ENCODE measurements around the gene KDM6A.
"Not testable (repeated sequence)": the region's sequence is repeated elsewhere in the genome, so short reads cannot be mapped to it uniquely, and the experiment has no call there.

Gene KDM6A

GRCh38 chrX:45035071-45035470 lies 162.1 kb downstream of the KDM6A start:
- DNase-seq (ENCODE audit: extremely low read depth, low read depth), result no peak
- TF ChIP-seq CTCF (IDR thresholded peaks at IDR 0.05; ENCODE audit: low read depth, low read length, missing control alignments), result no peak
- no peak overlapping the region for H3K4me3 ChIP-seq (replicated peaks; ENCODE audit: low read depth, low read length)

- no peak for DNase-seq (ENCODE audit: extremely low read depth, low read depth)
- no peak overlapping the region for H3K4me3 ChIP-seq (replicated peaks; ENCODE audit: low read depth, low read length)
- TF ChIP-seq CTCF (IDR thresholded peaks at IDR 0.05; ENCODE audit: low read depth, low read length, missing control alignments), result no peak
Observed at GRCh38 chrX:45036161-45036560, 163.2 kb downstream of the KDM6A start.

- DNase-seq (ENCODE audit: extremely low read depth, low read depth), result not testable (repeated sequence)
Observed at GRCh38 chrX:45040137-45040536, 167.1 kb downstream of the KDM6A start.

GRCh38 chrX:45046417-45046816 lies 173.4 kb downstream of the KDM6A start:
- TF ChIP-seq CTCF (IDR thresholded peaks at IDR 0.05; ENCODE audit: low read depth, low read length, missing control alignments), result no peak
- no peak for DNase-seq (ENCODE audit: extremely low read depth, low read depth)
- H3K4me3 ChIP-seq (replicated peaks; ENCODE audit: low read depth, low read length), result no peak overlapping the region

More at GRCh38 chrX:45040137-45040536, 167.1 kb downstream of the KDM6A start:
- not testable (repeated sequence) for H3K4me3 ChIP-seq (replicated peaks; ENCODE audit: low read depth, low read length)

- no peak for TF ChIP-seq CTCF (IDR thresholded peaks at IDR 0.05; ENCODE audit: low read depth, low read length, missing control alignments)
- DNase-seq (ENCODE audit: extremely low read depth, low read depth), result no peak
- H3K4me3 ChIP-seq (replicated peaks; ENCODE audit: low read depth, low read length), result no peak overlapping the region
Observed at GRCh38 chrX:45050558-45050957, 177.6 kb downstream of the KDM6A start.

GRCh38 chrX:45056428-45057145 lies 183.6 kb downstream of the KDM6A start:
- no peak for TF ChIP-seq CTCF (IDR thresholded peaks at IDR 0.05; ENCODE audit: low read depth, low read length, missing control alignments)
- no peak overlapping the region for H3K4me3 ChIP-seq (replicated peaks; ENCODE audit: low read depth, low read length)
- no peak for DNase-seq (ENCODE audit: extremely low read depth, low read depth)

GRCh38 chrX:45059906-45060305 lies 186.9 kb downstream of the KDM6A start:
- not testable (repeated sequence) for DNase-seq (ENCODE audit: extremely low read depth, low read depth)

More at GRCh38 chrX:45059906-45060305, 186.9 kb downstream of the KDM6A start:
- H3K4me3 ChIP-seq (replicated peaks; ENCODE audit: low read depth, low read length), result not testable (repeated sequence)

All from HFF-Myc (cell line).